Effector memory CD8-positive, alpha-beta T cell (primary cell): ENCODE measurements around the gene ABCB6.
"Not testable (repeated sequence)": the region's sequence is repeated elsewhere in the genome, so short reads cannot be mapped to it uniquely, and the experiment has no call there.

ENCODE experiments used
- ATAC-seq: fragments of 150-1000 bp; cut with Tn5 transposase; replicated peaks from 2 replicates; pipeline ENCODE4 v1.10.0; 2021; ENCODE audit warnings: mild to moderate bottlenecking, moderate library complexity
- DNase-seq, 3 experiments: peaks; one replicate each; pipeline ENCODE4 v3.0.0; 2021
- H3K27ac Mint-ChIP-seq, 2 donors: one replicate each; pipeline ENCODE4 v1.8.0; 2022; ENCODE audit warnings: mild to moderate bottlenecking in 2 of 2, mixed read lengths in 2 of 2, moderate library complexity in 2 of 2
- H3K27me3 Mint-ChIP-seq, 2 donors: one replicate each; pipeline ENCODE4 v1.8.0; 2022; ENCODE audit warnings: mixed read lengths in 2 of 2
- H3K36me3 Mint-ChIP-seq: one replicate; pipeline ENCODE4 v1.8.0; 2022; ENCODE audit warnings: mild to moderate bottlenecking, moderate library complexity, mixed read lengths; ENCODE audit not compliant: insufficient read depth
- H3K4me1 Mint-ChIP-seq, 2 donors: one replicate each; pipeline ENCODE4 v1.8.0; 2022; ENCODE audit warnings: low read depth in 2 of 2, mixed read lengths in 2 of 2
- H3K4me3 Mint-ChIP-seq, 2 donors: one replicate each; pipeline ENCODE4 v1.8.0; 2022; ENCODE audit warnings: mild to moderate bottlenecking in 2 of 2, mixed read lengths in 2 of 2, moderate library complexity in 2 of 2
- H3K9me3 Mint-ChIP-seq, 2 donors: one replicate each; pipeline ENCODE4 v1.8.0; 2022; ENCODE audit warnings: mixed read lengths in 2 of 2
- total RNA-seq, 9 experiments: gene quantifications; one replicate each; lab custom pipeline; 2026; lab: John Stamatoyannopoulos, UW

ABCB6 gene
- total RNA-seq = 0.75 to 3.8 (median 1.7) reads per million in 9 experiments

- H3K9me3 Mint-ChIP-seq = no peaks in the 10 kb centered on the region
- peak; percentile 84 for ATAC-seq
Measured at GRCh38 chr2:219218732-219219701, at the start of gene ABCB6. TSS of gene ABCB6 (minus strand) at chr2:219218958. CDS start at chr2:219218673, 285 bp downstream.

GRCh38 chr2:219268294-219268693 lies 49.5 kb upstream of the ABCB6 start:
- DNase-seq = no peak
- Mint-ChIP-seq H3K27me3 (no peaks in the 10 kb centered on the region), H3K4me1 (no peaks in the 10 kb centered on the region)

More at GRCh38 chr2:219218732-219219701, at the start of gene ABCB6:
- Mint-ChIP-seq H3K4me1 (peaks cover 8 to 15% of the 10 kb centered on the region in 2 donors), H3K27me3 (no peaks in the 10 kb centered on the region), H3K4me3 (peak within 1 kb of the TSS; percentile 83 to 87), H3K36me3 (peaks cover 53% of the 10 kb centered on the region), H3K27ac (peak within 1 kb of the TSS; percentile 35 to 90)
- DNase-seq = peak; percentile 69 to 76 (median 74)

GRCh38 chr2:219266886-219267285 lies 48.1 kb upstream of the ABCB6 start:
- Mint-ChIP-seq H3K36me3 (no peaks in the 10 kb centered on the region), H3K4me1 (no peaks in the 10 kb centered on the region), H3K9me3 (no peaks in the 10 kb centered on the region), H3K4me3 (no peak overlapping the region), H3K27ac (no peak overlapping the region), H3K27me3 (peaks cover 0 to 3% of the 10 kb centered on the region in 2 donors)
- DNase-seq = no peak
- no peak for ATAC-seq

More at GRCh38 chr2:219268294-219268693, 49.5 kb upstream of the ABCB6 start:
- Mint-ChIP-seq H3K27ac (no peak overlapping the region), H3K4me3 (no peak overlapping the region), H3K36me3 (no peaks in the 10 kb centered on the region), H3K9me3 (no peaks in the 10 kb centered on the region)
- no peak for ATAC-seq

- ATAC-seq (no peak), DNase-seq (no peak)
- Mint-ChIP-seq H3K9me3 (no peaks in the 10 kb centered on the region), H3K4me1 (no peaks in the 10 kb centered on the region), H3K36me3 (no peaks in the 10 kb centered on the region), H3K27me3 (peaks cover 0 to 10% of the 10 kb centered on the region in 2 donors), H3K4me3 (no peak overlapping the region), H3K27ac (peak overlapping the region in 1 of 2 donors; percentile 44)
Measured at GRCh38 chr2:219266232-219266631, 47.5 kb upstream of the ABCB6 start.

GRCh38 chr2:219261024-219261855 lies 42.5 kb upstream of the ABCB6 start:
- Mint-ChIP-seq H3K4me1 (no peaks in the 10 kb centered on the region), H3K27me3 (peaks cover 13 to 30% of the 10 kb centered on the region in 2 donors), H3K27ac (peak overlapping the region in 1 of 2 donors; percentile 85), H3K36me3 (no peaks in the 10 kb centered on the region), H3K4me3 (no peak overlapping the region), H3K9me3 (no peaks in the 10 kb centered on the region)
- DNase-seq = no peak
- no peak for ATAC-seq

DNA sequence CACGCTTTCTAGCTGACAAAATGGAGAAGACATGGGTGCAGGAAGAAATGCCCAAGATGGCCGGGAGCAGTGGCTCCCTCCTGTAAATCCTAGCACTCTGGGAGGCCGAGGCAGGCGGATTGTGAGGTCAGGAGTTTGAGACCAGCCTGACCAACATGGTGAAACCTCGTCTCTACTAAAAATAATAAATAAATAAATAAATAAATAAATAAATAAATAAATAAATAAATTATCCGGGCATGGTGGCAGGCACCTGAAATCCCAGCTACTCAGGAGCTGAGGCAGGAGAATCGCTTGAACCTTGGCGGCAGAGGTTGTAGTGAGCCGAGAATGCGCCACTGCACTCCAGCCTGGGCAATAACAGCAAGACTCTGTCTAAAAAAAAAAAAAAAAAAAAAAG lies 40.2 kb upstream of the ABCB6 start:
- Mint-ChIP-seq H3K27me3 (peaks cover 13 to 30% of the 10 kb centered on the region in 2 donors), H3K36me3 (peaks cover 11% of the 10 kb centered on the region)
- not testable (repeated sequence) for H3K27ac Mint-ChIP-seq, H3K4me3 Mint-ChIP-seq, H3K9me3 Mint-ChIP-seq, ATAC-seq, DNase-seq, H3K4me1 Mint-ChIP-seq

GRCh38 chr2:219254590-219255201 lies 35.9 kb upstream of the ABCB6 start:
- Mint-ChIP-seq H3K36me3 (peaks cover 52% of the 10 kb centered on the region), H3K27me3 (peaks cover 3 to 5% of the 10 kb centered on the region in 2 donors), H3K4me3 (peak overlapping the region; percentile 73 to 82), H3K4me1 (peaks cover 37 to 39% of the 10 kb centered on the region in 2 donors), H3K9me3 (no peaks in the 10 kb centered on the region), H3K27ac (peak overlapping the region; percentile 87 to 96)
- peak in 2 of 3 experiments; percentile 38 to 60 for DNase-seq
- peak; percentile 40 for ATAC-seq

- Mint-ChIP-seq H3K4me3 (peak within 1 kb of the TSS; percentile 73 to 82), H3K27ac (peak within 1 kb of the TSS; percentile 87 to 96), H3K36me3 (peaks cover 59% of the 10 kb centered on the region), H3K9me3 (no peaks in the 10 kb centered on the region), H3K27me3 (no peaks in the 10 kb centered on the region), H3K4me1 (peaks cover 44 to 46% of the 10 kb centered on the region in 2 donors)
- peak; percentile 87 to 89 (median 89) for DNase-seq
- ATAC-seq = peak; percentile 71
Measured at GRCh38 chr2:219253753-219254589, 35.2 kb upstream of the ABCB6 start, which contains the start of gene TUBA4A. TSS of gene TUBA4A (minus strand) at chr2:219253918. CDS start at chr2:219253858, 60 bp downstream.

GRCh38 chr2:219252900-219253752 lies 34.4 kb upstream of the ABCB6 start, which contains the start of gene TUBA4B:
TSS of gene TUBA4B (plus strand) at chr2:219253243. CDS start at chr2:219253408, 165 bp downstream.
- peak within 1 kb of the TSS; percentile 73 to 82 for H3K4me3 Mint-ChIP-seq
- no peaks in the 10 kb centered on the region for H3K9me3 Mint-ChIP-seq
- DNase-seq (peak in 2 of 3 experiments; percentile 32 to 38), ATAC-seq (peak; percentile 22)
- peak within 1 kb of the TSS; percentile 87 to 96 for H3K27ac Mint-ChIP-seq
- H3K4me1 Mint-ChIP-seq = peaks cover 52 to 55% of the 10 kb centered on the region in 2 donors
- H3K27me3 Mint-ChIP-seq = no peaks in the 10 kb centered on the region
- H3K36me3 Mint-ChIP-seq = peaks cover 64% of the 10 kb centered on the region

GRCh38 chr2:219252570-219252899 lies 33.8 kb upstream of the ABCB6 start:
- peak overlapping the region; percentile 87 to 96 for H3K27ac Mint-ChIP-seq
- no peaks in the 10 kb centered on the region for H3K9me3 Mint-ChIP-seq
- peak; percentile 0 for ATAC-seq
- peak in 1 of 3 experiments; percentile 34 for DNase-seq
- peaks cover 57 to 61% of the 10 kb centered on the region in 2 donors for H3K4me1 Mint-ChIP-seq
- H3K27me3 Mint-ChIP-seq = no peaks in the 10 kb centered on the region
- H3K4me3 Mint-ChIP-seq = peak overlapping the region; percentile 73 to 82
- peaks cover 69% of the 10 kb centered on the region for H3K36me3 Mint-ChIP-seq

- ATAC-seq (no peak), DNase-seq (peak in 1 of 3 experiments; percentile 24)
- Mint-ChIP-seq H3K27me3 (no peaks in the 10 kb centered on the region), H3K36me3 (peaks cover 73% of the 10 kb centered on the region), H3K4me1 (peaks cover 62 to 65% of the 10 kb centered on the region in 2 donors), H3K9me3 (no peaks in the 10 kb centered on the region), H3K27ac (peak overlapping the region; percentile 87 to 96), H3K4me3 (peak overlapping the region; percentile 73 to 82)
Measured at GRCh38 chr2:219252084-219252483, 33.3 kb upstream of the ABCB6 start.
